Stomach smooth muscle (tissue), 2 donors: ENCODE results near the gene NFATC1.

Source experiments
- H3K27ac ChIP-seq: one replicate; pipeline ENCODE4 v1.7.0; 2013; ENCODE audit warnings: mild to moderate bottlenecking, low read length, inconsistent platforms
- H3K27me3 ChIP-seq, 2 donors: one replicate each; pipeline ENCODE4 v1.7.0; 2013; ENCODE audit warnings: low read length in 2 of 2; ENCODE audit not compliant: insufficient read depth in 2 of 2, control insufficient read depth in 1 of 2
- H3K36me3 ChIP-seq, 2 donors: one replicate each; pipeline ENCODE4 v1.7.0; 2013; ENCODE audit warnings: low read length in 2 of 2; ENCODE audit not compliant: control insufficient read depth in 2 of 2, insufficient read depth in 2 of 2
- H3K4me1 ChIP-seq: one replicate; pipeline ENCODE4 v1.7.0; 2013; ENCODE audit warnings: low read length; ENCODE audit not compliant: control insufficient read depth, insufficient read depth
- H3K4me3 ChIP-seq, 2 donors: one replicate each; pipeline ENCODE4 v1.7.0; 2013; ENCODE audit warnings: low read length in 2 of 2
- H3K9ac ChIP-seq, 2 donors: one replicate each; pipeline ENCODE4 v1.7.0; 2013; ENCODE audit warnings: low read length in 2 of 2, mild to moderate bottlenecking in 1 of 2
- H3K9me3 ChIP-seq, 2 donors: one replicate each; pipeline ENCODE4 v1.7.0; 2013; ENCODE audit warnings: low read length in 2 of 2; ENCODE audit not compliant: control insufficient read depth in 2 of 2
- donor health status: healthy.
- donor health status: Pancreatic carcinoma.

Gene NFATC1

DNA sequence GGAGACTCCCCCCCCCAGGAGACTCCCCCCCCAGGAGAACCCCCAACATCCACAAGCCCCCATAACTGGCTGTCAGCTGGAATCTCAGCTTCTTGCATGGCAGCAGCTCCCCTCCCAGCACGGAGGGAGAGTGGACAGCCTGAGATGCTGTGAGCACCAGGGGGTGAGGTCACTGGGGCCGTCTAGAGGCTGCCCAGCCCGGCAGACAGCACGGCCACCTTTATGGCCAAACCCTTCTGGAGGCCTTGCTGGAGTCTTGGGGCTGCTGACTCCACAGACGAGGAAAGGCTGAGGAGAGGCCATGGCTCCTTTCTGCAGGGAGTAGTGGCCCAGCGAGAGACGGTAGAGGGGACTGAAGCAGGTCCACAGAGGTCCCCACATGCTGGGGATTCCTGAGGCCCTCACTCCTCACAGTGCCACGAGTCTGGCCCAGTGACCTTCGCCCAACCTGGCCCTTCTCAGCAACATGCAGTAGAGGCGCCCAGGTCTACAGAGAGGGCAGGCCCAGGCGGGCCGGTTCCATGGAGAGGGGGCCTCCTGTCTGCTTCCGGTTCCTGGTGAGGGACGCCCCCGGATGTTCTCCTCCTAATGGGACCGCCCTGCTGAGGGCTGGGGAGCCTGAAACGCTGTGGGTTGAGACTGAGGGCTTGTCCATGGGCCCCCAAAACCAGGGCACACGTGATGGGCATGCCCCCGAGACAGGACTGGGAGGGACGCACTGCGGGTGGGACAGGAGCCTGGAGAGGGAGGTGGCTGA is 161.3 kb downstream of the NFATC1 start:
- Histone ChIP-seq H3K4me3 (no peak overlapping the region), H3K9me3 (no peaks in the 10 kb centered on the region), H3K36me3 (no peaks in the 10 kb centered on the region)

GRCh38 chr18:79558196-79558932 is 162.6 kb downstream of the NFATC1 start:
- Histone ChIP-seq H3K4me3 (no peak overlapping the region), H3K4me1 (no peaks in the 10 kb centered on the region)

More for the DNA sequence above, 161.3 kb downstream of the NFATC1 start:
- no peaks in the 10 kb centered on the region for H3K4me1 ChIP-seq
- H3K27me3 ChIP-seq: no peaks in the 10 kb centered on the region
- no peak overlapping the region for H3K27ac ChIP-seq
- no peak overlapping the region for H3K9ac ChIP-seq

GRCh38 chr18:79558933-79559416 is 163.2 kb downstream of the NFATC1 start:
- no peaks in the 10 kb centered on the region for H3K9me3 ChIP-seq
- H3K4me1 ChIP-seq: no peaks in the 10 kb centered on the region
- H3K27me3 ChIP-seq: no peaks in the 10 kb centered on the region
- H3K4me3 ChIP-seq: no peak overlapping the region
- H3K27ac ChIP-seq: no peak overlapping the region
- H3K9ac ChIP-seq: no peak overlapping the region
- H3K36me3 ChIP-seq: no peaks in the 10 kb centered on the region

More at GRCh38 chr18:79558196-79558932, 162.6 kb downstream of the NFATC1 start:
- Histone ChIP-seq H3K9ac (no peak overlapping the region), H3K9me3 (no peaks in the 10 kb centered on the region), H3K27me3 (no peaks in the 10 kb centered on the region), H3K36me3 (no peaks in the 10 kb centered on the region), H3K27ac (no peak overlapping the region)

GRCh38 chr18:79559436-79559835 is 163.7 kb downstream of the NFATC1 start:
- Histone ChIP-seq H3K27ac (no peak overlapping the region), H3K27me3 (no peaks in the 10 kb centered on the region), H3K4me3 (no peak overlapping the region), H3K36me3 (no peaks in the 10 kb centered on the region), H3K9me3 (no peaks in the 10 kb centered on the region), H3K9ac (no peak overlapping the region), H3K4me1 (no peaks in the 10 kb centered on the region)

DNA sequence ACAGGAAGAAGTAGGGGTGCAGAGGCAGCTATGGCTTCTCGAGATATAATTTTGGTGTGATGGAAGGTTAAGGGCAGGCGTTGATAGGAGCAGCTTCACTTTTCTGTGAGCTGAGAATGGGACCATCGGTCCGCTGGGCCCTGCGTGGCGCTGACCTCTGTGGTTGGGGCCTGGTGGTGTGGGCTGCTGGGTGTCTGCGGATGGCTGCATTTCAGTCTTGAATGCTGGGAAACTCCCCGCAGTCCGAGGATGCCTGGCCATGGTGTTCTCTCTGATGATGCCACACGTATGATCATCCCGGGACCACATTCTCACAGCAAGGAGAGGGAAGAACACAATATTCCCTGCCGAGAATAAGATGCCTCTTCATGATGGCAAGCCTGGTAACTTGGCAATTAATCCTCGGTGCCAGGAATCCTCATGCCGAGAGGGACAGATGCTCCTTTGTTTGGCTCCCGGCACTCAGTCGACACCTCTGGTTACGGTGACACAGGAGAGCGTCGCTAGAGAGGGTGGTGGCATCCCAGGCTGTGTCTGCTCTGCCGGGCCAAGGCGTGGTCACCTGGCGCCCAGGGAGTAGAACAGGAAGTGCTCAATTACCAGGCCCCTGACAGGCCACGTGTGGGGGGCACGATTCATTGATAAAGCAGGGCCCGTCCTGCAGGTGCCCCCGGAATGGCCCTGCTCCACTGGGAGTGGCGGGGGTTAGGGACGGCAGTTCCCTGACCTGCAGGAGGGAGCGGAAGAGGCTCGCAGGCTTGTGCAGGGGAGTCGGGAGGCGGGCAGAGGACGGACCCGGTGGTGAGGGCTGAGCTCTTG is 164.5 kb downstream of the NFATC1 start:
- H3K9ac ChIP-seq: no peak overlapping the region
- H3K9me3 ChIP-seq: no peaks in the 10 kb centered on the region
- H3K36me3 ChIP-seq: no peaks in the 10 kb centered on the region
- no peaks in the 10 kb centered on the region for H3K4me1 ChIP-seq
- no peaks in the 10 kb centered on the region for H3K27me3 ChIP-seq
- H3K4me3 ChIP-seq: no peak overlapping the region
- H3K27ac ChIP-seq: no peak overlapping the region

GRCh38 chr18:79560861-79561210 is 165.1 kb downstream of the NFATC1 start:
- no peaks in the 10 kb centered on the region for H3K9me3 ChIP-seq
- no peak overlapping the region for H3K27ac ChIP-seq
- no peak overlapping the region for H3K4me3 ChIP-seq
- no peaks in the 10 kb centered on the region for H3K4me1 ChIP-seq
- H3K9ac ChIP-seq: no peak overlapping the region
- no peaks in the 10 kb centered on the region for H3K36me3 ChIP-seq
- H3K27me3 ChIP-seq: no peaks in the 10 kb centered on the region

DNA sequence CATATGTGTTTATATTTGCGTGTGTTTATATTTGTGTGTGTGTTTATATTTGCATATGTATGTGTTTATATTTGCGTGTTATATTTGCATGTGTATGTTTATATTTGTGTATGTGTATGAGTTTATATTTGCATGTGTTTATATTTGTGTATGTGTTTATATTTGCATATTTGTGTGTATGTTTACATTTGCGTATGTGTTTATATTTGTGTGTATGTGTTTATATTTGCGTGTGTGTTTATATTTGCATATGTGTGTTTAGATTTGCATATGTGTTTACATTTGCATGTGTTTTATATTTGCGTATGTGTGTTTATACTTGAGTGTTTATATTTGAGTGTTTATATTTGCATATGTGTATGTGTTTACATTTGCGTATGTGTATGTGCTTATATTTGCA is 168.2 kb downstream of the NFATC1 start:
- no peak overlapping the region for H3K9ac ChIP-seq
- H3K4me1 ChIP-seq: peaks cover 3% of the 10 kb centered on the region
- H3K27ac ChIP-seq: no peak overlapping the region
- H3K9me3 ChIP-seq: no peaks in the 10 kb centered on the region
- H3K27me3 ChIP-seq: no peaks in the 10 kb centered on the region
- H3K36me3 ChIP-seq: no peaks in the 10 kb centered on the region
- H3K4me3 ChIP-seq: no peak overlapping the region

DNA sequence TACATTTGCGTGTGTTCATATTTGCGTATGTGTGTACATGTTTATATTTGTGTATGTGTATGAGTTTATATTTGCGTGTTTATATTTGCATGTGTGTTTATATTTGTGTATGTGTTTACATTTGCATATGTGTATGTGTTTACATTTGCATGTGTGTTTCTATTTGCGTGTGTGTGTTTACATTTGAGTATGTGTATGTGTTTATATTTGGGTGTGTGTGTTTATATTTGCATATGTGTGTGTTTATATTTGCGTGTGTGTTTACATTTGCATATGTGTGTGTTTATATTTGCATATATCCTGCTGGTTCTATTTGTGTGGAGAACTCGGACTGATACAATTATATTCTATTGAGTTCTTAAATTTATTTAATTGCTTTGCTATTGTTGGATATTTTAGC is 168.7 kb downstream of the NFATC1 start:
- Histone ChIP-seq H3K4me3 (no peak overlapping the region), H3K9me3 (no peaks in the 10 kb centered on the region), H3K27me3 (no peaks in the 10 kb centered on the region), H3K4me1 (peaks cover 3% of the 10 kb centered on the region), H3K27ac (no peak overlapping the region), H3K9ac (no peak overlapping the region), H3K36me3 (no peaks in the 10 kb centered on the region)

DNA sequence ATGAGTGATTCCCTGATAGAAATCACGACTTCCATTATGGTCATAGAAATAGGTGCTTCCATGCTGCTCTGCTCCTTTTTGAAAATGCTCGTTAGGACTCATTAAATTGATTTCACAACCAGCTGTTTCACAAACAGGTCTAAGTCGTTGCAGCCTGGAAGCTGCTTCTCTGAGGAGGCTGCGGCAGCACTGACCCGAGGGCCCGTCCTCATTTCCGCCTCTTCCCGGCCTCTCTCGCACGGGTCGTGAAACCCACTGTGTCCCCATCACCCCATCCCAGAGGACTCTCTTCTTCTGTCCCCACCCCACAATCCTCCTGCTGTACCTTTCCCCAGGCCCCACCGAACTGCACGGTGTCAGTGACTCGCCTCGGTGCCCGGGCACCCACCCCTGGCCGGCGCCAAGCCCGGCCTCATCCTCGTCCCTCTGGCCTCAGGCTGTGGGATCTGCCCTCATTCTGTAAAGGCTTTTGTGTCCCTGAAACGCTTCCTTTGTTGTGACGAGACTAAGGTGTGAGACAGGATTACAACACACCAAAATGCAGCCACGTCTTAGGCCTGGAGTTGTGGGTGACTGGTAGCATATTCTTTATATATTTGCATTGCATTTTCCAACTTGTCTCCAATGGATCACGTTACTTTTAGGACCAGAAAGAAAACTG is 171.2 kb downstream of the NFATC1 start:
- H3K27ac ChIP-seq: no peak overlapping the region
- H3K9ac ChIP-seq: no peak overlapping the region
- H3K36me3 ChIP-seq: no peaks in the 10 kb centered on the region
- H3K9me3 ChIP-seq: no peaks in the 10 kb centered on the region
- H3K4me1 ChIP-seq: peaks cover 7% of the 10 kb centered on the region
- H3K27me3 ChIP-seq: no peaks in the 10 kb centered on the region
- no peak overlapping the region for H3K4me3 ChIP-seq

DNA sequence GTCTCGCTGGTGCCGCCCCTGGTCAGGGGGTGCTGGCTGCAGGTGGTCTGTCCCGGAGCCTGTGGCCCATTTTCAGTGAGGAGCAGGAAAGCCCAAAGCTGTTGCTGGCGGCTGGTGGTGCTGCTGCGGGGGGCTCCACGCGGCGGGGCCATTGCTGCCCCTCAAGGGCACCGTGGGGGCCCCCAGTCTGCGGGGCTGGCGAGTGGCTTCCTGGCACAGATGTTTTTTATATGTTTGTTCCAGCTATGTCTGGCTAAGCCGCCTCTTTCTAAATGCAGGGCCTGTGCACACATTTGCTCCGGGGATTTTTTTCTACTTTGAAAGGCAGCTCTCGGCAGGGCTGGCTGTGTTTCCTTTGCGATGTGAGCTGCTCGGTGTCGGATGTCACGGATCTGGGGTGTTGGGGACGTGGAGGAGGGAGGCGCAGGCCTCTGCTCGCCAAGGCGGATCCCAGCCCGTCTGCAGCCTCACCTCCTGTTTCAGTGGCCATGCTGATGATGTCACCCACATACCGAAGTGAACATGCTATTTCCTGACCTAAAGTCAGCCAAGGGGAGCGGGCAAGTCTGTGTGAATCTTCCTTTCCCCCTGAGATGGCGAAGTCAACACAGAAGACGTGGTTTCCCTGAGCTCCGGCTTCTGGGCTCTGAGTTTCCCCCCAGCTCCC is 171.9 kb downstream of the NFATC1 start:
- no peaks in the 10 kb centered on the region for H3K27me3 ChIP-seq
- H3K36me3 ChIP-seq: no peaks in the 10 kb centered on the region
- H3K27ac ChIP-seq: no peak overlapping the region
- peaks cover 0 to under 1% of the 10 kb centered on the region in 2 donors for H3K9me3 ChIP-seq
- H3K4me3 ChIP-seq: no peak overlapping the region
- peaks cover 7% of the 10 kb centered on the region for H3K4me1 ChIP-seq
- no peak overlapping the region for H3K9ac ChIP-seq
